ENCODE measurements around the gene NELL1. TPM values are rescaled to one million over a fixed set of nuclear protein-coding genes. Genes with fewer than 3 reads are reported as not detected.

NELL1 gene
- polyA plus RNA-seq, 1 experiment, result not detected

- H3K4me3 ChIP-seq (ENCODE audit: low read depth, low read length), result no peak overlapping the region
- peaks cover 4% of the 10 kb centered on the region; the same call in 1 of the 2 replicates for H3K9me3 ChIP-seq (ENCODE audit: control insufficient read depth, insufficient read depth, low read length)
- ChIA-PET POLR2A (no interaction called here), CTCF (no interaction called here)
- no peak for TF ChIP-seq CTCF (IDR thresholded peaks at IDR 0.05; ENCODE audit: low read depth, low read length)
- no peak for DNase-seq (ENCODE audit: low read depth, low spot score)
- H3K27ac ChIP-seq (ENCODE audit: low read depth, low read length), result no peak overlapping the region
- H3K27me3 ChIP-seq (ENCODE audit: control insufficient read depth, insufficient read depth, low read length), result no peaks in the 10 kb centered on the region
These were observed 637.5 kb downstream of the NELL1 start for GRCh38 chr11:21306739-21307358.

- Histone ChIP-seq H3K4me3 (ENCODE audit: low read depth, low read length) (no peak overlapping the region), H3K9me3 (ENCODE audit: control insufficient read depth, insufficient read depth, low read length) (peaks cover under 1% of the 10 kb centered on the region; the same call in 1 of the 2 replicates), H3K27ac (ENCODE audit: low read depth, low read length) (no peak overlapping the region), H3K27me3 (ENCODE audit: control insufficient read depth, insufficient read depth, low read length) (no peaks in the 10 kb centered on the region)
- POLR2A ChIA-PET, result no interaction called here
- no peak for DNase-seq (ENCODE audit: low read depth, low spot score)
- CTCF ChIA-PET, result no interaction called here
- TF ChIP-seq CTCF (IDR thresholded peaks at IDR 0.05; ENCODE audit: low read depth, low read length), result no peak
These were observed 638.5 kb downstream of the NELL1 start for GRCh38 chr11:21307874-21308273.

GRCh38 chr11:21316591-21316990 is 647.2 kb downstream of the NELL1 start:
- Histone ChIP-seq H3K9me3 (ENCODE audit: control insufficient read depth, insufficient read depth, low read length) (0 out of 2 replicates have a peak, but pooled peaks cover 2% of the 10 kb centered on the region), H3K4me3 (ENCODE audit: low read depth, low read length) (no peak overlapping the region), H3K27me3 (ENCODE audit: control insufficient read depth, insufficient read depth, low read length) (no peaks in the 10 kb centered on the region), H3K27ac (ENCODE audit: low read depth, low read length) (no peak overlapping the region)
- no peak for DNase-seq (ENCODE audit: low read depth, low spot score)
- CTCF ChIA-PET, result no interaction called here
- POLR2A ChIA-PET, result no interaction called here
- no peak for TF ChIP-seq CTCF (IDR thresholded peaks at IDR 0.05; ENCODE audit: low read depth, low read length)

GRCh38 chr11:21321072-21321471 is 651.7 kb downstream of the NELL1 start:
- no peak for DNase-seq (ENCODE audit: low read depth, low spot score)
- no peak for TF ChIP-seq CTCF (IDR thresholded peaks at IDR 0.05; ENCODE audit: low read depth, low read length)
- Histone ChIP-seq H3K27ac (ENCODE audit: low read depth, low read length) (no peak overlapping the region), H3K27me3 (ENCODE audit: control insufficient read depth, insufficient read depth, low read length) (no peaks in the 10 kb centered on the region), H3K9me3 (ENCODE audit: control insufficient read depth, insufficient read depth, low read length) (0 out of 2 replicates have a peak, but pooled peaks cover 2% of the 10 kb centered on the region), H3K4me3 (ENCODE audit: low read depth, low read length) (no peak overlapping the region)
- ChIA-PET CTCF (no interaction called here), POLR2A (no interaction called here)

GRCh38 chr11:21321530-21321929 is 652.1 kb downstream of the NELL1 start:
- CTCF ChIA-PET, result no interaction called here
- no peak overlapping the region for H3K27ac ChIP-seq (ENCODE audit: low read depth, low read length)
- no peak for TF ChIP-seq CTCF (IDR thresholded peaks at IDR 0.05; ENCODE audit: low read depth, low read length)
- DNase-seq (ENCODE audit: low read depth, low spot score), result no peak
- no peaks in the 10 kb centered on the region for H3K27me3 ChIP-seq (ENCODE audit: control insufficient read depth, insufficient read depth, low read length)
- H3K9me3 ChIP-seq (ENCODE audit: control insufficient read depth, insufficient read depth, low read length), result 0 out of 2 replicates have a peak, but pooled peaks cover 2% of the 10 kb centered on the region
- H3K4me3 ChIP-seq (ENCODE audit: low read depth, low read length), result no peak overlapping the region
- POLR2A ChIA-PET, result no interaction called here
